Heart right ventricle (tissue), 16 donors: ENCODE data around the gene TRAP1. TPM values are rescaled to one million over a fixed set of nuclear protein-coding genes. Genes with fewer than 3 reads are reported as not detected.

Source experiments
- ATAC-seq, 8 donors: fragments of 200-7000 bp; cut with Tn5 transposase; one replicate each; pipeline ENCODE4 v1.9.1; 2020; ENCODE audit warnings: mild to moderate bottlenecking in 8 of 8, moderate library complexity in 8 of 8, moderate number of reproducible peaks in 1 of 8
- DNase-seq, 2 donors: peaks; one replicate each; pipeline ENCODE4 v3.0.0-alpha.2; 2020
- H3K27ac ChIP-seq, 10 donors: fragments of 200-600 bp; sonication (generic) in 2 of 10; one replicate each; pipeline versions ENCODE4 v1.5.0 to v1.8.0; 2020 to 2022; ENCODE audit warnings: mild to moderate bottlenecking in 3 of 10
- H3K27me3 ChIP-seq, 7 donors: fragments of 200-600 bp; one replicate each; pipeline ENCODE4 v1.8.0; 2021 to 2022; ENCODE audit warnings: mild to moderate bottlenecking in 2 of 7
- H3K36me3 ChIP-seq, 9 donors: fragments of 200-600 bp; sonication (generic) in 1 of 9; one replicate each; pipeline versions ENCODE4 v1.5.0 to v1.8.0; 2020 to 2022; ENCODE audit warnings: mild to moderate bottlenecking in 2 of 9
- H3K4me1 ChIP-seq, 9 donors: fragments of 200-600 bp; sonication (generic) in 1 of 9; one replicate each; pipeline versions ENCODE4 v1.5.0 to v1.8.0; 2020 to 2022; ENCODE audit warnings: mild to moderate bottlenecking in 4 of 9
- H3K4me3 ChIP-seq, 10 donors: fragments of 200-600 bp; sonication (generic) in 2 of 10; one replicate each; pipeline versions ENCODE4 v1.5.0 to v1.8.0; 2020 to 2022; ENCODE audit warnings: mild to moderate bottlenecking in 7 of 10, moderate library complexity in 2 of 10
- H3K9me3 ChIP-seq, 11 donors: fragments of 200-600 bp in 10 of 11; sonication (generic) in 2 of 11; one replicate each; pipeline versions ENCODE4 v1.5.0 to v1.8.0; 2013 to 2022; ENCODE audit warnings: mild to moderate bottlenecking in 2 of 11, control low read depth in 1 of 11, moderate library complexity in 1 of 11
- WGBS, 2 donors: extraction: QIAGEN DNeasy Blood & Tissue Kit; methylation state at CpG; one replicate each; pipeline ENCODE4 v1.1.7; 2013; ENCODE audit warnings: inconsistent platforms in 1 of 2; 5-methylcytosine and 5-hydroxymethylcytosine counted together
- intact Hi-C, 10 donors: fragments of 100-400 bp; cut with DNase I; formaldehyde crosslinking; loops; one replicate each; pipeline versions ENCODE4 v1.11.1 to v1.14.2; 2022
- polyA plus RNA-seq, 2 donors: library from polyadenylated mRNA; stranded (reverse); fragments of 200-250 nt; gene quantifications; one replicate each; pipeline ENCODE4 v1.2.3, GENCODE V29; 2013
- total RNA-seq, 10 donors: library from RNA; stranded (reverse); fragmentation: NEBNext Ultra II Directional in 3 of 10; extraction: Animal tissue kit (Norgen Biotek cat#: 25700) in 3 of 10; gene quantifications; one replicate each; pipeline versions ENCODE4 v1.2.1 to v1.2.4, GENCODE V29; 2021 to 2023
- TF ChIP-seq, protein P1 (sequence below), 9 donors: fragments of 200-600 bp; sonication (generic) in 2 of 9; IDR thresholded peaks; one replicate each; pipeline versions ENCODE4 v1.5.0 to v1.8.0; 2021 to 2022; ENCODE audit warnings: antibody characterized with exemption in 9 of 9, mild to moderate bottlenecking in 5 of 9, moderate library complexity in 1 of 9
- donor health status: Arrhythmogenic right ventricular cardiomyopathy.
- donor health status: ischemic (EF 13 %, LVEDD 7.1; RV severe dilation, severe dysfunction).
- donor health status: healthy with polysubstance abuse.
- donor health status: DM: no; HTN: yes; CAD: no.
- donor health status: DM: no; HTN: no; CAD: no.
- donor health status: ischemic (EF 25% LVEDD 6.9; RV normal size, moderate dysfunction).
- donor health status: ischemic (EF 25% LVEDD 5.7; RV mildly dilated, moderate dysfunction).
- donor health status: healthy.
- donor health status: DM: yes; HTN: yes; CAD: no.
- donor health status: Ischemic cardiomyopathy.
- donor health status: ischemic (EF 35%, LVEDD 5.7; RV mildly dilated, moderate dysfunction).
- donor health status: nonischemic (EF 11% LVEDD 7.7; RV severe dilation, severe dysfunction).
- donor health status: DM: yes; HTN: yes; CAD: no.
- donor health status: PGD.
- donor health status: ischemic (EF 29% LVEDD 5.4; RV normal size, mild dysfunction).
- donor health status: nonischemic (EF 23%, LVEDD 6.1; RV moderate dilation, normal function).

Gene TRAP1
- total and polyA plus RNA-seq, 12 donors, result 57.3 to 148 (median 120) TPM

DNA sequence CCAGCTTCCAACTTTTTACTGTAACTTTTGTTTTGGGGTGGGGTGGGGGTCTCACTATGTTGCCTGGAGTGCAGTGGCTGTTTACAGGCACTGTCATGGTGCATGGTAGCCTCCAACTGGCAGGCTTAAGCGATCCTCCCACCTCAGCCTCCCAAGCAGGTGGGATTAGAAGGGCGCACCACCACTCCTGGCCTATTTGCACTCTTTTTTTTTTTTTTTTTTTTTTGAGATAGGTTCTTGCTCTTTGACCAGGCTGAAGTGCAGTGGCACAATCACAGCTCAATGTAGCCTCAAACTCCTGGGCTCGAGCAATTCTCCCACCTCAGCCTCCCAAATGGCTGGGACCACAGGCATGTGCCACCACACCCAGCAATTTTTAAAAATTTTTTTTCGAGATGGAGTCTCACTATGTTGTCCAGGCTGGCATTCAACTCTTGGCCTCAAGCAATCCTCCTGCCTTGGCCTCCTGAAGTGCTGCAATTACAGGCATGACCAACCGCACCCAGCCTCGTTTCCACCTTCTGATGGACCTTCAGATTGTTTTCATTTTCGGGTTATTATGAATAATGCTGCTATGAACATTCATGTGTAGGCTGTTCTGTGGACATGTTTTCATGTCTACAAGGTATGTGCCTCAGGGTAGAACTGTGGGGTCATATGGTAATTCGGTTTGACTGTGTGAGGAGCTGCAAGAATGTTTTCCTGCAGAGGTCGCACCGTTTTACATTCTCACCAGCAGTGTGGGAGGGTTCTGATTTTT, 10.9 kb downstream of the TRAP1 start:
- intact Hi-C loops, result no loop called here
- ATAC-seq, result no peak

DNA sequence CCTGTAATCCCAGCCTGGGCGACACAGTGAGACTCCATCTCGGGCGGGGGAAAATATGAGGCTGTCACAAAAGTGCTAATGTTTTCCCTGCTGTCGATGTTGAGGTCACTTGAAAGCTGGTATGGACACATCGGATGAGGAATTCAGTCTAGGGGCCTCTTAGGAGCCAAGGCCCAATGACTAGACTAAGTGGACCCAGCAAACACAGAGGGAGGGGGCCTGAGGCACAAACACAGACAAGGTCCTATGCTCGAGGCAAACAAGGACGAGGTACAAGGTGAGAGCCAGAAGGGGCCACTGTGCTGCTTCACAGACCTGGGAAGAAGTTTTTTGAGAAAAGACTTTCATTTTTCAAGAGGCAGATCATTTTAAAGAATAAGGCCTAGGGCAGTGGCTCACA, 15.2 kb downstream of the TRAP1 start:
- DNase-seq (no peak), ATAC-seq (no peak)
- 97% methylated on average over 7 of the region's 7 CpGs for WGBS, 2 donors
- Histone ChIP-seq H3K4me3 (no peak overlapping the region), H3K4me1 (no peaks in the 10 kb centered on the region), H3K9me3 (no peaks in the 10 kb centered on the region), H3K27me3 (no peaks in the 10 kb centered on the region), H3K36me3 (peaks cover 0 to 15% (median 0%) of the 10 kb centered on the region in 9 donors), H3K27ac (no peak overlapping the region)
- TF ChIP-seq, protein P1, sequence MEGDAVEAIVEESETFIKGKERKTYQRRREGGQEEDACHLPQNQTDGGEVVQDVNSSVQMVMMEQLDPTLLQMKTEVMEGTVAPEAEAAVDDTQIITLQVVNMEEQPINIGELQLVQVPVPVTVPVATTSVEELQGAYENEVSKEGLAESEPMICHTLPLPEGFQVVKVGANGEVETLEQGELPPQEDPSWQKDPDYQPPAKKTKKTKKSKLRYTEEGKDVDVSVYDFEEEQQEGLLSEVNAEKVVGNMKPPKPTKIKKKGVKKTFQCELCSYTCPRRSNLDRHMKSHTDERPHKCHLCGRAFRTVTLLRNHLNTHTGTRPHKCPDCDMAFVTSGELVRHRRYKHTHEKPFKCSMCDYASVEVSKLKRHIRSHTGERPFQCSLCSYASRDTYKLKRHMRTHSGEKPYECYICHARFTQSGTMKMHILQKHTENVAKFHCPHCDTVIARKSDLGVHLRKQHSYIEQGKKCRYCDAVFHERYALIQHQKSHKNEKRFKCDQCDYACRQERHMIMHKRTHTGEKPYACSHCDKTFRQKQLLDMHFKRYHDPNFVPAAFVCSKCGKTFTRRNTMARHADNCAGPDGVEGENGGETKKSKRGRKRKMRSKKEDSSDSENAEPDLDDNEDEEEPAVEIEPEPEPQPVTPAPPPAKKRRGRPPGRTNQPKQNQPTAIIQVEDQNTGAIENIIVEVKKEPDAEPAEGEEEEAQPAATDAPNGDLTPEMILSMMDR (IDR thresholded peaks at IDR 0.05), result no peak
- intact Hi-C loops, result no loop called here

More for the DNA sequence above, 10.9 kb downstream of the TRAP1 start:
- WGBS, 2 donors, result 92 to 94% methylated on average over 10 of the region's 10 CpGs
- DNase-seq, result no peak
- H3K27me3 ChIP-seq, result no peaks in the 10 kb centered on the region
- H3K27ac ChIP-seq, result no peak overlapping the region
- H3K4me1 ChIP-seq, result no peaks in the 10 kb centered on the region
- peaks cover 0 to 23% (median 0%) of the 10 kb centered on the region in 9 donors for H3K36me3 ChIP-seq
- H3K9me3 ChIP-seq, result no peaks in the 10 kb centered on the region
- H3K4me3 ChIP-seq, result no peak overlapping the region
- TF ChIP-seq, protein P1 (IDR thresholded peaks at IDR 0.05), result no peak

DNA sequence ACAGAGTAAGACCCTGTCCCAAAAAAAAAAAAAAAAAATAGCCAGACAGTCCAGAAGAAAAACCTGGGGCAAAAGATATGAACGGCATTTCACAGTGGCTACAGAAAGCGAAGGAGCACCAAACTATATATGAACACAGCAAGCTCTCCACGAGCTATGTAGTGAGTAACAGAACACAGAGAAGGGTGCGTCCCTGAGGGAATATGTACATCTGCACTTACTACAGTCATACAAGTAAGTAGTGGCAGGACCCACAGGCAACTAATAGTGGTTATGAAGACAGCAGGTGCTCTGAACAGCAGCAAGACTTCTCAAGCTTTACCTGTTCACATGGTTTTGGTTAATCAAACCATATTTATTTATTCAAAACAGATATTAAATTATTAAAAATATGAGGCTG, 15.8 kb downstream of the TRAP1 start:
- TF ChIP-seq, protein P1 (IDR thresholded peaks at IDR 0.05), result no peak
- H3K27ac ChIP-seq, result no peak overlapping the region
- intact Hi-C loops, result no loop called here
- WGBS, 2 donors, result 74 to 83% methylated on average over 4 of the region's 4 CpGs
- DNase-seq (no peak), ATAC-seq (no peak)
- H3K9me3 ChIP-seq, result no peaks in the 10 kb centered on the region
- peaks cover 0 to 15% (median 0%) of the 10 kb centered on the region in 9 donors for H3K36me3 ChIP-seq
- H3K4me3 ChIP-seq, result no peak overlapping the region
- H3K27me3 ChIP-seq, result no peaks in the 10 kb centered on the region
- H3K4me1 ChIP-seq, result peaks cover 0 to 4% (median 0%) of the 10 kb centered on the region in 9 donors

DNA sequence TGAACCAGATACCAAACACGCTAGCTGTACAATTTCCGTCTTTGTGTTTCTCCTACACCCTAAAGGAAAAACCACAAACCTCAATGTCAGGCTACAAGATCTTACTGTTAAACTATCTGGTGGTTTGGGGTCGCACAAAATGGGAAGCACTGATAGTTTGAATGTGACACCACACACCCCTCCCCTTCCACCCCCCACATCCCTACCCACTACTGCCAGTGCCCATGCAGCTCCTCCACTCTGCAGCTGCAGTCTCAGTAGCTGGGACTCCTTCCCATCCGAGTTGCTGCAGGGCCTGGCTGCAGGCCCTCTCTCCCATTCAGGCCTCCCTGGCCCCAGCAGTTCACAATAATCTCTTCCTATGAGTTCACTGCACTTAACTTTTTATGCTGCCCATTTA, 18.4 kb downstream of the TRAP1 start:
- peak in 1 of 8 donors; percentile 36 for ATAC-seq
- no peak for DNase-seq
- Histone ChIP-seq H3K27me3 (no peaks in the 10 kb centered on the region), H3K4me3 (no peak overlapping the region), H3K36me3 (peaks cover 0 to 20% (median 0%) of the 10 kb centered on the region in 9 donors), H3K9me3 (no peaks in the 10 kb centered on the region), H3K27ac (no peak overlapping the region), H3K4me1 (peaks cover 0 to 14% (median 4%) of the 10 kb centered on the region in 9 donors)
- WGBS, 2 donors, result 73 to 74% methylated on average over 4 of the region's 4 CpGs
- intact Hi-C loops, result loop anchor here in 1 of 10 donors (10.0 kb wide), 1 partner anchor 176 kb away; no protein-coding TSS in a partner anchor
- TF ChIP-seq, protein P1 (IDR thresholded peaks at IDR 0.05), result no peak
